Gastroesophageal sphincter (tissue), 3 donors: Measurements from ENCODE around the gene TGFA.

Experiments used
- POLR2A ChIP-seq, 2 donors: fragments of 450-650 bp; IDR thresholded peaks; one replicate each; pipeline ENCODE4 v1.6.1; 2017; ENCODE audit warnings: antibody characterized with exemption in 2 of 2, mild to moderate bottlenecking in 2 of 2, moderate library complexity in 1 of 2
- POLR2AphosphoS5 ChIP-seq: sonication (generic); formaldehyde crosslinking; IDR thresholded peaks from one replicate; pipeline ENCODE4 v1.6.1; 2017; ENCODE audit warnings: antibody characterized with exemption
- TF ChIP-seq, protein P1 (sequence below), 4 experiments: fragments of 200-600 bp in 2 of 4; fragments of 450-650 bp in 2 of 4; sonication (generic) in 1 of 4; IDR thresholded peaks; one replicate each; pipeline ENCODE4 v1.5.1; 2017 to 2019; ENCODE audit warnings: antibody characterized with exemption in 4 of 4, mild to moderate bottlenecking in 2 of 4, moderate library complexity in 2 of 4

- TF ChIP-seq, protein P1, sequence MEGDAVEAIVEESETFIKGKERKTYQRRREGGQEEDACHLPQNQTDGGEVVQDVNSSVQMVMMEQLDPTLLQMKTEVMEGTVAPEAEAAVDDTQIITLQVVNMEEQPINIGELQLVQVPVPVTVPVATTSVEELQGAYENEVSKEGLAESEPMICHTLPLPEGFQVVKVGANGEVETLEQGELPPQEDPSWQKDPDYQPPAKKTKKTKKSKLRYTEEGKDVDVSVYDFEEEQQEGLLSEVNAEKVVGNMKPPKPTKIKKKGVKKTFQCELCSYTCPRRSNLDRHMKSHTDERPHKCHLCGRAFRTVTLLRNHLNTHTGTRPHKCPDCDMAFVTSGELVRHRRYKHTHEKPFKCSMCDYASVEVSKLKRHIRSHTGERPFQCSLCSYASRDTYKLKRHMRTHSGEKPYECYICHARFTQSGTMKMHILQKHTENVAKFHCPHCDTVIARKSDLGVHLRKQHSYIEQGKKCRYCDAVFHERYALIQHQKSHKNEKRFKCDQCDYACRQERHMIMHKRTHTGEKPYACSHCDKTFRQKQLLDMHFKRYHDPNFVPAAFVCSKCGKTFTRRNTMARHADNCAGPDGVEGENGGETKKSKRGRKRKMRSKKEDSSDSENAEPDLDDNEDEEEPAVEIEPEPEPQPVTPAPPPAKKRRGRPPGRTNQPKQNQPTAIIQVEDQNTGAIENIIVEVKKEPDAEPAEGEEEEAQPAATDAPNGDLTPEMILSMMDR (IDR thresholded peaks at IDR 0.05) = no peak
- TF ChIP-seq POLR2A (IDR thresholded peaks at IDR 0.05) = no peak
- TF ChIP-seq POLR2AphosphoS5 = no peak
These were observed 29.5 kb upstream of the TGFA start for GRCh38 chr2:70583091-70583490.
